GM21423 (cell line): ENCODE data around the gene PARP3.
"Not testable (repeated sequence)": the region's sequence is repeated elsewhere in the genome, so short reads cannot be mapped to it uniquely, and the experiment has no call there.

Experiments used
- ATAC-seq: cut with Tn5 transposase; IDR thresholded peaks from one replicate; pipeline ENCODE4 v1.9.1; 2021; ENCODE audit warnings: mild to moderate bottlenecking, moderate library complexity; ENCODE audit not compliant: unreplicated experiment

PARP3 gene

DNA sequence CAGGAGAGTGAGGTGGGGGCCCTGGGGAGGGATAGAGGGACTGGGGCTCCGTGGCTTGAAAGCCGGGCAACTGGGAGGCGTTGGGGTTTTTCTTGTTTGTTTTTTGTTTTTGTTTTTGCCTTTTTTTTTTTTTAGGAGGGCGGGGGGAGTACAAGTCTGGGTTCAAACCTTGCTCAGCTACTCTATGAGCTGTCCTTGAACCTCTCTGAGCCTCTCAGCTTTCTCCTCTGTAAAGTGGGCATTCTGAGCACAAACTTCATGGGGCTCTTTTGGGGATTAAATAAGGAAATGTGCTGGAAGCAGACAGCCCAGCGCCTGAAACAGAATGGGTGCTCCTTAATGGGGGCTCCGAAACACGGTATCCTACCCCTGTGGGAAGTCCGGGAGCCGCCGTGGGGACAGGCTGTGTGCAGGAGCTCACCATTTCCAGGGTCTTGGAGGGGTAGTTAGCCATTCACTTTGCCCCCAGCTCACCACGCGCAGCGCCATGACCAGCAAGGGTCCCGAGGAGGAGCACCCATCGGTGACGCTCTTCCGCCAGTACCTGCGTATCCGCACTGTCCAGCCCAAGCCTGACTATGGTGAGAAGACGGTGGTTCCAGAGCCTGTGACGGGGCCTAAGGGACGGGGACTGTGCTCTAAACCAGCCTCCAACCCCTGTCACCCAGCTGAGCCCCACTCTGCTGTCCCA is 41.6 kb downstream of the PARP3 start:
- ATAC-seq = no peak

GRCh38 chr3:51984269-51984647 is 42.1 kb downstream of the PARP3 start:
- no peak for ATAC-seq

- no peak for ATAC-seq
These were observed 42.9 kb downstream of the PARP3 start for GRCh38 chr3:51985063-51985462.

- no peak for ATAC-seq
These were observed 44.1 kb downstream of the PARP3 start for GRCh38 chr3:51986010-51986947.

DNA sequence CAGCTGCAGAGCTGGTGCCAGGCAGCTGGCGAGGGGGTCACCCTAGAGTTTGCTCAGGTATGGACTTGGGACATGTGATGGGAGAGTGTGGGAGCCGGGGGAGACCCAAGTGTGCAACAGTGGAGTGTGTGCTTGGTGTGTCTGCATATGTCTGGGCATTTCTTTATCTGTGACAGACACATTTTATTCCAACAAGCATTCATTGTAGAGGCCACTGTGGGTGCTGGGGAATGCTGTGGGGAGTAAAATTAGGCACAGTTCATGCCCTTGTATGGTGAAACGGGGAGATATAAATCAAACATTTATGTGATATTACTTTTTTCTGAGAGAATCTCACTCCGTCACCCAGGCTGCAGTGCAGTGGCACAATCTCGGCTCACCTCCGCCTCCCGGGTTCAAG is 45.4 kb downstream of the PARP3 start:
- ATAC-seq = no peak

GRCh38 chr3:51988286-51989146 is 46.4 kb downstream of the PARP3 start:
- ATAC-seq = no peak

GRCh38 chr3:51990501-51990971 is 48.4 kb downstream of the PARP3 start:
- ATAC-seq = not testable (repeated sequence)

GRCh38 chr3:51992017-51992682 is 50.0 kb downstream of the PARP3 start:
- no peak for ATAC-seq

- not testable (repeated sequence) for ATAC-seq
These were observed 51.5 kb downstream of the PARP3 start for GRCh38 chr3:51993657-51994056.

- ATAC-seq = no peak
These were observed 52.4 kb downstream of the PARP3 start for GRCh38 chr3:51994530-51994929.

DNA sequence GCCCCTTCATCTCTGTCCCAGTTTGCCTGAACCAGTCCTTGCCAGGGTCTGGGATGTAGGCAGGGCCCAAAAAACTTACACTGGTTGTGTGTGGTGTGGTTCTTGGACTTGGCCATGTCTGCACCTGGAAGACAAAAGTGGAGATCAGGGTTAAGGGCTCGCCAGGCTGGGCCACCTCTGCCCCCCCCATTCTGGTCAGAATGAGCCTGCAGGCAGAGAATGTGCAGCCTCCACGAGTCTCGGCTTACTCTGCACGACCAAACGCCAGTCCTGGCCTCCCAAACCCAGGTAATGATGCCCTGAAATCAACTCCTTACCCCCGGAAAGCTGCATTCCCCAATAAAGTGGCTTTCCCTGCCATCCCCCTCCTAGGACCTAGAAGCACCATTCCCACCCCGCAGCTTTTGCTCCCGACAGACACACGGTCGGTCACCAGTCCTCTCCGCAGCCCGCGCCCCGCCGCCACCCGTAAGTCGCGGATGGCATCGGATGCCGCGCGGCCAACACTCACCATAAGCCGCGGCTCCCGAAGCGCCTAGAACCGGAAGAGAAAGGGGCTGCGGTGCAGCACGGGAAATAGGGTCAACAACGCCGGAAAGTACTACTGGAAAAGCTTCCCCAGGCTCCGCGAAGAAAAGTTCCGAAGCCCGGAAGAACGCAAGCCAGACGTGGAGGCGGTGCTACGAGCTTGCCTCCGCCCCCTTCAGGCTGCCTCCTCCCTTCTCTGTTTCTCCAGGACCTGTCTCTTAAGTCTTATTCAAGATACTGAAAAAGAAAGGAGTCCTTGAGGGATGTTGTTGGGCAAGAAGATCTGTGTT is 53.4 kb downstream of the PARP3 start, which contains the start of gene RPL29:
RPL29 (minus strand) TSS at position 550 of the 818 bp plus-strand sequence; CDS start at position 116, 434 bp downstream.
- ATAC-seq = peak; percentile 91

GRCh38 chr3:51997172-51997571 is 55.0 kb downstream of the PARP3 start:
- ATAC-seq = no peak

DNA sequence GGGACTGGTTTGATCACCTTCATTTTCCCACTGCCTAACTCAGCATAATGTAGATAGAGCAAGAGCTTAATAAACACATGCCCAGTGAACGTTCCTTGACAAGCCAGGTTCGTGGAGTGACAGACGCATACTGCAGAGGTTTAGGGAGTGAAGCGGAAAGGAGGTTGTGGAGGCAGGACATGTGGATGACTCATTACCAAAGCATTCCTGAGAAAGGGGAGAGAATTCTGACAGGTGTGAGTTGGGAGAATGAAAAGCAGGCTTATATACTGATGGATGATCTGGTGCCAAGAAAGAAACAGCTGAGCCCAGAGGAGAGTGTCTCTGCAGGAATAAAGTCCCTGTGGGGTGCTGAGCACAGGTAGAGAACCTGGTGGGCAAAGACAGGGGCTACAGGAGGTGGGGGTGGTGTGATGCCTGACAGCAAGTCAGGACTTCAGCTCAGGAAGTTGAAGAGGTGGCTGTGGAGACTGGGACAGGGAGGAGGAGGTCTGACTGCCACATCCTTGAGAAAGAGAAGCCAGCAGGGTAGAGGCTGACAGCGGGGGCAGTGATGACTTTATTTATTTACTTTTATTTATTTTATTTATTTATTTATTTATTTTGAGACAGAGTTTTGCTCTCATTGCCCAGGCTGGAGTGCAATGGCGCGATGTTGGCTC is 55.9 kb downstream of the PARP3 start:
- ATAC-seq = no peak
